OCI-M2 (cell line): Measurements from ENCODE around the gene HTR3A.

Source experiments
- DNase-seq: peaks from one replicate; lab custom pipeline; 2025; ENCODE audit not compliant: unreplicated experiment; lab: John Stamatoyannopoulos, UW

Gene HTR3A

GRCh38 chr11:114016986-114017385 is 42.1 kb downstream of the HTR3A start:
- no peak for DNase-seq

GRCh38 chr11:114017723-114018122 is 42.8 kb downstream of the HTR3A start:
- no peak for DNase-seq

- DNase-seq, result no peak
These were observed 44.1 kb downstream of the HTR3A start for GRCh38 chr11:114019046-114019445.

- no peak for DNase-seq
These were observed 44.7 kb downstream of the HTR3A start for GRCh38 chr11:114019574-114019973.

- no peak for DNase-seq
These were observed 50.5 kb downstream of the HTR3A start for GRCh38 chr11:114025329-114025907.

GRCh38 chr11:114026355-114026754 is 51.4 kb downstream of the HTR3A start:
- DNase-seq, result no peak

GRCh38 chr11:114027391-114027790 is 52.5 kb downstream of the HTR3A start:
- DNase-seq, result no peak

- no peak for DNase-seq
These were observed 53.0 kb downstream of the HTR3A start for GRCh38 chr11:114027926-114028325.

- DNase-seq, result no peak
These were observed 56.5 kb downstream of the HTR3A start for GRCh38 chr11:114031246-114031966.

GRCh38 chr11:114031967-114032320 is 57.0 kb downstream of the HTR3A start:
- DNase-seq, result no peak

GRCh38 chr11:114033066-114033465 is 58.2 kb downstream of the HTR3A start:
- no peak for DNase-seq

- no peak for DNase-seq
These were observed 58.7 kb downstream of the HTR3A start for GRCh38 chr11:114033572-114033971.

GRCh38 chr11:114034956-114035355 is 60.0 kb downstream of the HTR3A start:
- DNase-seq, result no peak

- DNase-seq, result no peak
These were observed 61.4 kb downstream of the HTR3A start for GRCh38 chr11:114036147-114036811.

GRCh38 chr11:114036958-114037357 is 62.0 kb downstream of the HTR3A start:
- DNase-seq, result no peak

- DNase-seq, result no peak
These were observed 64.6 kb downstream of the HTR3A start for GRCh38 chr11:114039551-114039950.
